GM23338 (cell line): ENCODE results near the gene ADPRHL1. TPM values are rescaled to one million over a fixed set of nuclear protein-coding genes. Genes with fewer than 3 reads are reported as not detected.

Source experiments
- ATAC-seq: fragments of 200-7000 bp; cut with Tn5 transposase; 3 replicates; pipeline ENCODE4 v1.9.1; 2020
- DNase-seq: peaks from one replicate; pipeline ENCODE4 v3.0.0-alpha.2; 2015; ENCODE audit warnings: low spot score
- H2AFZ ChIP-seq: fragments of 200-600 bp; sonication (generic); 2 replicates; pipeline ENCODE4 v1.8.0; 2016; ENCODE audit warnings: antibody characterized with exemption, mild to moderate bottlenecking, moderate library complexity
- H3F3A ChIP-seq: fragments of 200-600 bp; sonication (generic); replicated peaks from 2 replicates; pipeline ENCODE4 v1.8.0; 2017; ENCODE audit warnings: antibody characterized with exemption, mixed run types, low read depth
- H3K27ac ChIP-seq: fragments of 200-600 bp; sonication (generic); 2 replicates; pipeline ENCODE4 v1.6.1; 2016; ENCODE audit warnings: low read depth
- H3K27me3 ChIP-seq: fragments of 200-600 bp; sonication (generic); 2 replicates; pipeline ENCODE4 v1.8.0; 2016; ENCODE audit warnings: mild to moderate bottlenecking, mixed run types, moderate library complexity; ENCODE audit not compliant: insufficient read depth
- H3K36me3 ChIP-seq: fragments of 200-600 bp; sonication (generic); 2 replicates; pipeline ENCODE4 v1.8.0; 2016; ENCODE audit warnings: mild to moderate bottlenecking; ENCODE audit not compliant: insufficient read depth
- H3K4me1 ChIP-seq: fragments of 200-600 bp; sonication (generic); 2 replicates; pipeline ENCODE4 v1.8.0; 2016; ENCODE audit warnings: mild to moderate bottlenecking, moderate library complexity; ENCODE audit not compliant: insufficient read depth
- H3K4me2 ChIP-seq: fragments of 200-600 bp; sonication (generic); 2 replicates; pipeline ENCODE4 v1.7.1; 2017; ENCODE audit warnings: mixed run types
- H3K4me3 ChIP-seq: fragments of 200-600 bp; sonication (generic); 2 replicates; pipeline ENCODE4 v1.6.1; 2016; ENCODE audit warnings: mixed run types
- H3K79me2 ChIP-seq: fragments of 200-600 bp; sonication (generic); replicated peaks from 2 replicates; pipeline ENCODE4 v1.8.0; 2017; ENCODE audit warnings: mild to moderate bottlenecking; ENCODE audit not compliant: insufficient read depth
- H3K9me2 ChIP-seq: fragments of 200-600 bp; sonication (generic); 2 replicates; pipeline ENCODE4 v1.8.0; 2017; ENCODE audit not compliant: insufficient read depth
- H4K20me1 ChIP-seq: fragments of 200-600 bp; sonication (generic); replicated peaks from 2 replicates; pipeline ENCODE4 v1.8.0; 2017; ENCODE audit warnings: mild to moderate bottlenecking; ENCODE audit not compliant: insufficient read depth
- H3K27ac Mint-ChIP-seq: 2 replicates; pipeline ENCODE4 v1.8.0; 2020; ENCODE audit warnings: inconsistent platforms, mild to moderate bottlenecking, moderate library complexity, mixed read lengths
- H3K27me3 Mint-ChIP-seq: 3 replicates; pipeline ENCODE4 v1.8.0; 2022; ENCODE audit warnings: low read depth, mild to moderate bottlenecking, moderate library complexity, mixed read lengths, inconsistent platforms; ENCODE audit not compliant: insufficient read depth, poor library complexity
- H3K36me3 Mint-ChIP-seq: 3 replicates; pipeline ENCODE4 v1.8.0; 2021; ENCODE audit warnings: low read depth, mild to moderate bottlenecking, inconsistent platforms, moderate library complexity, mixed read lengths
- H3K4me1 Mint-ChIP-seq: 3 replicates; pipeline ENCODE4 v1.8.0; 2020; ENCODE audit warnings: mild to moderate bottlenecking, inconsistent platforms, mixed read lengths
- H3K4me3 Mint-ChIP-seq: 3 replicates; pipeline ENCODE4 v1.8.0; 2021; ENCODE audit warnings: moderate library complexity, mild to moderate bottlenecking, inconsistent platforms, mixed read lengths
- H3K9me3 Mint-ChIP-seq: 3 replicates; pipeline ENCODE4 v1.8.0; 2020; ENCODE audit warnings: moderate library complexity, mild to moderate bottlenecking, inconsistent platforms, mixed read lengths
- CREB1 ChIP-seq: fragments of 250-450 bp; sonication (Bioruptor Pico); IDR thresholded peaks from 2 replicates; pipeline ENCODE4 v1.5.0; 2020; ENCODE audit warnings: low read depth, mild to moderate bottlenecking, moderate library complexity
- EZH2 ChIP-seq: fragments of 200-600 bp; sonication (generic); IDR thresholded peaks from one replicate; pipeline ENCODE4 v1.8.0; 2017; ENCODE audit warnings: antibody characterized with exemption, mild to moderate bottlenecking, low read depth; ENCODE audit not compliant: unreplicated experiment
- EZH2phosphoT487 ChIP-seq: fragments of 200-600 bp; sonication (generic); IDR thresholded peaks from one replicate; pipeline ENCODE4 v1.8.1; 2018; ENCODE audit warnings: antibody characterized with exemption; ENCODE audit not compliant: unreplicated experiment
- JUNB ChIP-seq: IDR thresholded peaks from one replicate; pipeline ENCODE4 v1.6.1; 2016; ENCODE audit warnings: antibody characterized with exemption; ENCODE audit not compliant: unreplicated experiment
- NANOG ChIP-seq: IDR thresholded peaks from 2 replicates; pipeline ENCODE4 v1.6.1; 2016; ENCODE audit warnings: antibody characterized with exemption, borderline replicate concordance
- POLR2AphosphoS5 ChIP-seq: IDR thresholded peaks from 2 replicates; pipeline ENCODE4 v1.6.1; 2016; ENCODE audit warnings: antibody characterized with exemption, low read depth
- STAT1 ChIP-seq: IDR thresholded peaks from one replicate; pipeline ENCODE4 v1.6.1; 2016; ENCODE audit warnings: antibody characterized with exemption; ENCODE audit not compliant: unreplicated experiment
- ZNF114 ChIP-seq: fragments of 250-450 bp; sonication (Bioruptor Pico); IDR thresholded peaks from 2 replicates; pipeline ENCODE4 v1.5.0; 2020; ENCODE audit warnings: mild to moderate bottlenecking, moderate library complexity
- ZNF331 ChIP-seq: fragments of 250-450 bp; sonication (Bioruptor Pico); IDR thresholded peaks from 2 replicates; pipeline ENCODE4 v1.5.0; 2020; ENCODE audit warnings: low read depth, mild to moderate bottlenecking, moderate library complexity
- polyA plus RNA-seq: library from polyadenylated mRNA; unstranded; fragments of >200 nt; fragmentation: Nextera tagmentation; extraction: Ambion mirVana; gene quantifications from 2 replicates; pipeline ENCODE4 v1.2.1, GENCODE V29; 2016
- total RNA-seq: library from RNA; depleted of rRNA; stranded (reverse); fragments of >200 nt; shearing (Covaris generic); gene quantifications from 2 replicates; pipeline ENCODE4 v1.2.3, GENCODE V29; 2014
- TF ChIP-seq, protein P1 (sequence below): IDR thresholded peaks from 2 replicates; pipeline ENCODE4 v1.6.1; 2016; ENCODE audit warnings: antibody characterized with exemption
- TF ChIP-seq, protein P2 (sequence below), 2 experiments: fragments of 200-600 bp in 1 of 2; sonication (generic) in 1 of 2; conservative IDR thresholded peaks; 2 replicates each; pipeline versions ENCODE4 v1.5.1 to v1.6.1; 2016 to 2017; ENCODE audit warnings: antibody characterized with exemption in 2 of 2, low read depth in 2 of 2, mild to moderate bottlenecking in 2 of 2, moderate library complexity in 1 of 2
- TF ChIP-seq, protein P3 (sequence below): fragments of 250-450 bp; sonication (Bioruptor Pico); IDR thresholded peaks from 2 replicates; pipeline ENCODE4 v1.5.0; 2020; ENCODE audit warnings: mild to moderate bottlenecking, moderate library complexity
- TF ChIP-seq, protein P4 (sequence below): IDR thresholded peaks from one replicate; pipeline ENCODE4 v1.6.1; 2018; ENCODE audit warnings: antibody characterized with exemption; ENCODE audit not compliant: unreplicated experiment

Gene ADPRHL1
- total and polyA plus RNA-seq, 2 experiments from 2014 or later, result 0.80 to 1.0 TPM

DNA sequence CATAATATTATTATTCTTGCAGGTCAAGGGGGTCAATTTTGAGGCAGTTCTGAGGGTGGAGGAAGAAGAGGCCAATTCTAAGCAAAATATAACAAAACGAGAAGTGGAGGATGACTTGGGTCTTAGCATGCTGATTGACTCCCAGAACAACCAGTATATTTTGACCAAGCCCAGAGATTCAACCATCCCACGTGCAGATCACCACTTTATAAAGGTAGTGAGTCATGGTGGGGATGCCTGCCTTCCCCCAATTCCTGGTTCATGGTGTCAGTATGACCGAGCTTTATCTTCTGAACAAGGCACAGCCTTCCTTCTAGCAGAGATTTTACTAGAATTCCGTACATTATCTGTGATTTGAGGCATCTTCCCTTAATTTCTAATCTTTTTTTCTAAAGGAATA lies 46.6 kb upstream of the ADPRHL1 start:
- peaks cover 25% of the 10 kb centered on the region for H3K79me2 ChIP-seq
- no peak overlapping the region for H2AFZ ChIP-seq
- no peak overlapping the region for H3K4me3 Mint-ChIP-seq
- H4K20me1 ChIP-seq, result peaks cover 20% of the 10 kb centered on the region
- peaks cover 7% of the 10 kb centered on the region; the same call in 1 of the 2 replicates for H3F3A ChIP-seq
- no peak for DNase-seq
- H3K27me3 ChIP-seq, result no peaks in the 10 kb centered on the region
- H3K36me3 Mint-ChIP-seq, result peaks cover 57% of the 10 kb centered on the region
- peaks cover 8% of the 10 kb centered on the region for H3K4me1 ChIP-seq
- H3K4me2 ChIP-seq, result no peak overlapping the region
- no peak overlapping the region for H3K4me3 ChIP-seq
- H3K9me3 Mint-ChIP-seq, result no peaks in the 10 kb centered on the region
- ATAC-seq, result no peak
- no peak overlapping the region for H3K27ac ChIP-seq
- peaks cover 13% of the 10 kb centered on the region for H3K4me1 Mint-ChIP-seq
- H3K9me2 ChIP-seq, result no peaks in the 10 kb centered on the region
- peaks cover 70% of the 10 kb centered on the region for H3K36me3 ChIP-seq
- TF ChIP-seq CREB1 (CRISPR knock-in tag) (no peak), ZNF331 (CRISPR knock-in tag) (no peak), STAT1 (no peak), EZH2phosphoT487 (no peak), ZNF114 (CRISPR knock-in tag) (no peak), JUNB (no peak), NANOG (no peak), POLR2AphosphoS5 (no peak), EZH2 (no peak)
- TF ChIP-seq, protein P1, sequence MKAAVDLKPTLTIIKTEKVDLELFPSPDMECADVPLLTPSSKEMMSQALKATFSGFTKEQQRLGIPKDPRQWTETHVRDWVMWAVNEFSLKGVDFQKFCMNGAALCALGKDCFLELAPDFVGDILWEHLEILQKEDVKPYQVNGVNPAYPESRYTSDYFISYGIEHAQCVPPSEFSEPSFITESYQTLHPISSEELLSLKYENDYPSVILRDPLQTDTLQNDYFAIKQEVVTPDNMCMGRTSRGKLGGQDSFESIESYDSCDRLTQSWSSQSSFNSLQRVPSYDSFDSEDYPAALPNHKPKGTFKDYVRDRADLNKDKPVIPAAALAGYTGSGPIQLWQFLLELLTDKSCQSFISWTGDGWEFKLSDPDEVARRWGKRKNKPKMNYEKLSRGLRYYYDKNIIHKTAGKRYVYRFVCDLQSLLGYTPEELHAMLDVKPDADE, result no peak
- TF ChIP-seq, protein P2, sequence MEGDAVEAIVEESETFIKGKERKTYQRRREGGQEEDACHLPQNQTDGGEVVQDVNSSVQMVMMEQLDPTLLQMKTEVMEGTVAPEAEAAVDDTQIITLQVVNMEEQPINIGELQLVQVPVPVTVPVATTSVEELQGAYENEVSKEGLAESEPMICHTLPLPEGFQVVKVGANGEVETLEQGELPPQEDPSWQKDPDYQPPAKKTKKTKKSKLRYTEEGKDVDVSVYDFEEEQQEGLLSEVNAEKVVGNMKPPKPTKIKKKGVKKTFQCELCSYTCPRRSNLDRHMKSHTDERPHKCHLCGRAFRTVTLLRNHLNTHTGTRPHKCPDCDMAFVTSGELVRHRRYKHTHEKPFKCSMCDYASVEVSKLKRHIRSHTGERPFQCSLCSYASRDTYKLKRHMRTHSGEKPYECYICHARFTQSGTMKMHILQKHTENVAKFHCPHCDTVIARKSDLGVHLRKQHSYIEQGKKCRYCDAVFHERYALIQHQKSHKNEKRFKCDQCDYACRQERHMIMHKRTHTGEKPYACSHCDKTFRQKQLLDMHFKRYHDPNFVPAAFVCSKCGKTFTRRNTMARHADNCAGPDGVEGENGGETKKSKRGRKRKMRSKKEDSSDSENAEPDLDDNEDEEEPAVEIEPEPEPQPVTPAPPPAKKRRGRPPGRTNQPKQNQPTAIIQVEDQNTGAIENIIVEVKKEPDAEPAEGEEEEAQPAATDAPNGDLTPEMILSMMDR (conservative IDR thresholded peaks at IDR 0.05; ENCODE audit: low read depth in 2 of 2), result no peak
- TF ChIP-seq, protein P3, sequence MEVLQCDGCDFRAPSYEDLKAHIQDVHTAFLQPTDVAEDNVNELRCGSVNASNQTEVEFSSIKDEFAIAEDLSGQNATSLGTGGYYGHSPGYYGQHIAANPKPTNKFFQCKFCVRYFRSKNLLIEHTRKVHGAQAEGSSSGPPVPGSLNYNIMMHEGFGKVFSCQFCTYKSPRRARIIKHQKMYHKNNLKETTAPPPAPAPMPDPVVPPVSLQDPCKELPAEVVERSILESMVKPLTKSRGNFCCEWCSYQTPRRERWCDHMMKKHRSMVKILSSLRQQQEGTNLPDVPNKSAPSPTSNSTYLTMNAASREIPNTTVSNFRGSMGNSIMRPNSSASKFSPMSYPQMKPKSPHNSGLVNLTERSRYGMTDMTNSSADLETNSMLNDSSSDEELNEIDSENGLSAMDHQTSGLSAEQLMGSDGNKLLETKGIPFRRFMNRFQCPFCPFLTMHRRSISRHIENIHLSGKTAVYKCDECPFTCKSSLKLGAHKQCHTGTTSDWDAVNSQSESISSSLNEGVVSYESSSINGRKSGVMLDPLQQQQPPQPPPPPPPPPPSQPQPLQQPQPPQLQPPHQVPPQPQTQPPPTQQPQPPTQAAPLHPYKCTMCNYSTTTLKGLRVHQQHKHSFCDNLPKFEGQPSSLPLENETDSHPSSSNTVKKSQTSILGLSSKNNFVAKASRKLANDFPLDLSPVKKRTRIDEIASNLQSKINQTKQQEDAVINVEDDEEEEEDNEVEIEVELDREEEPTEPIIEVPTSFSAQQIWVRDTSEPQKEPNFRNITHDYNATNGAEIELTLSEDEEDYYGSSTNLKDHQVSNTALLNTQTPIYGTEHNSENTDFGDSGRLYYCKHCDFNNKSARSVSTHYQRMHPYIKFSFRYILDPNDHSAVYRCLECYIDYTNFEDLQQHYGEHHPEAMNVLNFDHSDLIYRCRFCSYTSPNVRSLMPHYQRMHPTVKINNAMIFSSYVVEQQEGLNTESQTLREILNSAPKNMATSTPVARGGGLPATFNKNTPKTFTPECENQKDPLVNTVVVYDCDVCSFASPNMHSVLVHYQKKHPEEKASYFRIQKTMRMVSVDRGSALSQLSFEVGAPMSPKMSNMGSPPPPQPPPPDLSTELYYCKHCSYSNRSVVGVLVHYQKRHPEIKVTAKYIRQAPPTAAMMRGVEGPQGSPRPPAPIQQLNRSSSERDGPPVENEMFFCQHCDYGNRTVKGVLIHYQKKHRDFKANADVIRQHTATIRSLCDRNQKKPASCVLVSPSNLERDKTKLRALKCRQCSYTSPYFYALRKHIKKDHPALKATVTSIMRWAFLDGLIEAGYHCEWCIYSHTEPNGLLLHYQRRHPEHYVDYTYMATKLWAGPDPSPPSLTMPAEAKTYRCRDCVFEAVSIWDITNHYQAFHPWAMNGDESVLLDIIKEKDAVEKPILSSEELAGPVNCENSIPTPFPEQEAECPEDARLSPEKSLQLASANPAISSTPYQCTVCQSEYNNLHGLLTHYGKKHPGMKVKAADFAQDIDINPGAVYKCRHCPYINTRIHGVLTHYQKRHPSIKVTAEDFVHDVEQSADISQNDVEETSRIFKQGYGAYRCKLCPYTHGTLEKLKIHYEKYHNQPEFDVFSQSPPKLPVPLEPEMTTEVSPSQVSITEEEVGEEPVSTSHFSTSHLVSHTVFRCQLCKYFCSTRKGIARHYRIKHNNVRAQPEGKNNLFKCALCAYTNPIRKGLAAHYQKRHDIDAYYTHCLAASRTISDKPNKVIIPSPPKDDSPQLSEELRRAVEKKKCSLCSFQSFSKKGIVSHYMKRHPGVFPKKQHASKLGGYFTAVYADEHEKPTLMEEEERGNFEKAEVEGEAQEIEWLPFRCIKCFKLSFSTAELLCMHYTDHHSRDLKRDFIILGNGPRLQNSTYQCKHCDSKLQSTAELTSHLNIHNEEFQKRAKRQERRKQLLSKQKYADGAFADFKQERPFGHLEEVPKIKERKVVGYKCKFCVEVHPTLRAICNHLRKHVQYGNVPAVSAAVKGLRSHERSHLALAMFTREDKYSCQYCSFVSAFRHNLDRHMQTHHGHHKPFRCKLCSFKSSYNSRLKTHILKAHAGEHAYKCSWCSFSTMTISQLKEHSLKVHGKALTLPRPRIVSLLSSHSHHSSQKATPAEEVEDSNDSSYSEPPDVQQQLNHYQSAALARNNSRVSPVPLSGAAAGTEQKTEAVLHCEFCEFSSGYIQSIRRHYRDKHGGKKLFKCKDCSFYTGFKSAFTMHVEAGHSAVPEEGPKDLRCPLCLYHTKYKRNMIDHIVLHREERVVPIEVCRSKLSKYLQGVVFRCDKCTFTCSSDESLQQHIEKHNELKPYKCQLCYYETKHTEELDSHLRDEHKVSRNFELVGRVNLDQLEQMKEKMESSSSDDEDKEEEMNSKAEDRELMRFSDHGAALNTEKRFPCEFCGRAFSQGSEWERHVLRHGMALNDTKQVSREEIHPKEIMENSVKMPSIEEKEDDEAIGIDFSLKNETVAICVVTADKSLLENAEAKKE (CRISPR knock-in tag), result no peak
- TF ChIP-seq, protein P4, sequence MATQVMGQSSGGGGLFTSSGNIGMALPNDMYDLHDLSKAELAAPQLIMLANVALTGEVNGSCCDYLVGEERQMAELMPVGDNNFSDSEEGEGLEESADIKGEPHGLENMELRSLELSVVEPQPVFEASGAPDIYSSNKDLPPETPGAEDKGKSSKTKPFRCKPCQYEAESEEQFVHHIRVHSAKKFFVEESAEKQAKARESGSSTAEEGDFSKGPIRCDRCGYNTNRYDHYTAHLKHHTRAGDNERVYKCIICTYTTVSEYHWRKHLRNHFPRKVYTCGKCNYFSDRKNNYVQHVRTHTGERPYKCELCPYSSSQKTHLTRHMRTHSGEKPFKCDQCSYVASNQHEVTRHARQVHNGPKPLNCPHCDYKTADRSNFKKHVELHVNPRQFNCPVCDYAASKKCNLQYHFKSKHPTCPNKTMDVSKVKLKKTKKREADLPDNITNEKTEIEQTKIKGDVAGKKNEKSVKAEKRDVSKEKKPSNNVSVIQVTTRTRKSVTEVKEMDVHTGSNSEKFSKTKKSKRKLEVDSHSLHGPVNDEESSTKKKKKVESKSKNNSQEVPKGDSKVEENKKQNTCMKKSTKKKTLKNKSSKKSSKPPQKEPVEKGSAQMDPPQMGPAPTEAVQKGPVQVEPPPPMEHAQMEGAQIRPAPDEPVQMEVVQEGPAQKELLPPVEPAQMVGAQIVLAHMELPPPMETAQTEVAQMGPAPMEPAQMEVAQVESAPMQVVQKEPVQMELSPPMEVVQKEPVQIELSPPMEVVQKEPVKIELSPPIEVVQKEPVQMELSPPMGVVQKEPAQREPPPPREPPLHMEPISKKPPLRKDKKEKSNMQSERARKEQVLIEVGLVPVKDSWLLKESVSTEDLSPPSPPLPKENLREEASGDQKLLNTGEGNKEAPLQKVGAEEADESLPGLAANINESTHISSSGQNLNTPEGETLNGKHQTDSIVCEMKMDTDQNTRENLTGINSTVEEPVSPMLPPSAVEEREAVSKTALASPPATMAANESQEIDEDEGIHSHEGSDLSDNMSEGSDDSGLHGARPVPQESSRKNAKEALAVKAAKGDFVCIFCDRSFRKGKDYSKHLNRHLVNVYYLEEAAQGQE, result no peak
- no peaks in the 10 kb centered on the region for H3K27me3 Mint-ChIP-seq
- H3K27ac Mint-ChIP-seq, result no peak overlapping the region
